ENCODE measurements around the gene RGPD4. TPM values are rescaled to one million over a fixed set of nuclear protein-coding genes. Genes with fewer than 3 reads are reported as not detected.
"Not testable (repeated sequence)": the region's sequence is repeated elsewhere in the genome, so short reads cannot be mapped to it uniquely, and the experiment has no call there.

Gene RGPD4
- not detected in 2 replicates for total RNA-seq (2014; rRNA removed; shearing (Covaris generic))

DNA sequence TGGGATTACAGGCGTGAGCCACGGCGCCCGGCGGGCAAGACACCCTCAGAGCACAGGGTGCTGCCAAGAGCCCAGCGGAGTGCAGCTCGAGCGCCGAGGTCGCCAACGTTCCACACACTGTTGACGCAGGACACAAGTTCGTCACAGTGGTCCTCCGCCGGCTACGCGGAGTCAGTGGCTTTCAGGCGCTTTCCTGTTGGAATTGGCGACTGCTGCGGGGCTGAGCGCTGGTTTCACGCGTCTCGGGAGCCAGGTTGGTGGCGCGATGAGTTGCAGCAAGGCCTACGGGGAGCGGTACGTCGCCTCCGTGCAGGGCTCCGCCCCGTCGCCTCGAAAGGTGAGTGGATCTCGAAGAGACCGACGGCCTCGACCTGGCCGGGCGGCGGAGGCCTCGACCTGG lies at the start of gene RGPD4:
Gene RGPD4, plus strand, starts transcription at position 144 of the 400 bp plus-strand sequence. Its CDS starts 122 bp downstream, at position 266.
- not testable (repeated sequence) for DNase-seq (ENCODE audit: low read depth)

DNA sequence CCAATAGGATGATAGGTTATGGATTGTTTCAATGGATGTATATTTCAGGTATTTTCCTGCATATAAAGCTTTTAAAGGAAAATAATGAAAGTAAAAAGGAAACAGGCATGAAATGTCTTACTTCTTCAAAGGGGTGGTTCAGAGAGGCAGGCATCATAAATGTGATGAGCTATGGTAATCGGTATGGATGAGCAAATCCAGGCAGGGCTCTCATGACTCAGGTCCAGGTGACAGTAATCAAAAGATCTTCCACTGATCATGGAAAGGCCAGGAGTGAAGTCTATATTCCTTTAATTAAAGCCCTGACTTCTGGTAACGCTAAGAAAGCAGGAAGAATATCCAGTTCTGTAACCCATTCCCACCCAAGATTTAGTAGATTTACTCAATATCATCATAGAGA lies 48.7 kb upstream of the RGPD4 start:
- DNase-seq (ENCODE audit: low read depth): no peak

DNA sequence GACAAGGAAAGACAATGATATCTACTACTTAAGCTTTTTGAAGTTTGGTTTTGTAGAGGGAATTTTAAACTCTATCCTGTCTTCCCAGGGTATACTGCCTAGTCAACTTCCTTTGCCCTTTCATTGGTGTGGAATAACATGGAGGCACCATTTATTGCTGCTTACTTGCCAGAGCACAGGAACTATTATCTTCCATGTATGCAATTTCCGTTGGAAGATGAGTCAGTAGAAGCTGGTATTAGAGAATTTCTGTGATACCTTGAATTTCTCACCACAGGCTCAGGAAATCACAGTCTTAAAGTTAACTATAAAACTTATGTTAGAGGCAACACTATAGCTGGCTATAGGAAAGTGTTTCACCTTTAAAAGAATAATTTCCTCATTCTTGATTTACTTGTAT lies 40.9 kb upstream of the RGPD4 start:
- DNase-seq (ENCODE audit: low read depth): no peak

DNA sequence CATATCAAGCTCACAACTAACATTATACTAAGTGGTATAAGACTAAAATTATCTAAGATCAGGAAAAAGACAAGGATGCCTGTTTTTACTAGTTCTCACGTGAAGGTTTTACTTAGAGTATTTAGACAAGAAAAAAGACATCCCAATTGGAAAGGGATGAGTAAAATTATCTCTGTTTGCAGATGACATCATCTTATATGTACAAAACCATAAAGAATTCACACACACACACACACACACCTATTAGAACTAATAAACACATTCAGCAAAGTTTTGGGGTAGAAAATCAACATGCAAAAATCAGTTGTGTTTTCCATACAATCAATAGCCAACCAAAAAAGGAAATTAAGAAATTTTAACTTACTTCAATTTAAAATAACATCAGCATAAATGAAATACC lies 35.9 kb upstream of the RGPD4 start:
- no peak for DNase-seq (ENCODE audit: low read depth)

GRCh38 chr2:107801498-107801897 lies 25.2 kb upstream of the RGPD4 start:
- no peak for DNase-seq (ENCODE audit: low read depth)

DNA sequence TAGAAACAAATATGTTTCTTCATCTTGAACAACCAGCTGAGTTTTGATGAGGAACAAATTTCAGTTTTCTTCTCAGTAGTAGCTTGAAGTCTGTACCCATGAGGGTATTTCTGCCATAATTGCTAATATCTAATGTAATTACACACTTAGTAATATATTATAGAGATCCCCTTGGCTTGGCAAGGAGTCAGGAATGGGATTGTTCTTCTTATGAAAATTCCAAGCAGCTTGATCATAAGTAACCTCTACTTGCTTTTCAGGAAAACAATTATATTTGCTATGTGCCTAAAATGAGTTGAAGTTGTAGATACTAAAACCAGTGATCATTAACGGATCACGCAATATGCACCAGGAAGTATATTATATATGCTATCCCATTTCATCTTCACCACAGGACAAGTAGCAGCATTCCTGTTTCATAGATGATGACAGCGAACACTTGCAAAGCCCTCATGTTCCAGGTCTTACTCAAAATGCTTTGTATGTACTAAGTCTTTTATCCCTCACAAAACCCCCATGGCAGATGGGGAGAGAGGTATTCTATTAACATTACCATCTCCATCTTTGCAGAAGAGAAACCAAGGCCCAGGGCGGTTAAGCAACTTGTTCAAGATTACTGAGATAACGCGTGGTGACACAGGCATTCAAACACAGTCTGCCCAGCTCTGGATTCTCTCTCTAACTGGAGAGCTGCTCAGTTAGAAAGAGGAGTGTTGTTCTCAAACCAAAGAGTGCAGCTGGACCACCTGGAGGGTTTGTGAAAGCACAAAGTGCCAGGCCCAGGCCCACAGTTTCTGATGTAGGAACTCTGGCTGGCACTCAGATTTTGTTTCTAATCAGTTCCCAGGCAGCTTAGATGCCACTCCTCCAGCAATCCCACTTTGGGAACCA lies 21.8 kb upstream of the RGPD4 start:
- no peak for DNase-seq (ENCODE audit: low read depth)

DNA sequence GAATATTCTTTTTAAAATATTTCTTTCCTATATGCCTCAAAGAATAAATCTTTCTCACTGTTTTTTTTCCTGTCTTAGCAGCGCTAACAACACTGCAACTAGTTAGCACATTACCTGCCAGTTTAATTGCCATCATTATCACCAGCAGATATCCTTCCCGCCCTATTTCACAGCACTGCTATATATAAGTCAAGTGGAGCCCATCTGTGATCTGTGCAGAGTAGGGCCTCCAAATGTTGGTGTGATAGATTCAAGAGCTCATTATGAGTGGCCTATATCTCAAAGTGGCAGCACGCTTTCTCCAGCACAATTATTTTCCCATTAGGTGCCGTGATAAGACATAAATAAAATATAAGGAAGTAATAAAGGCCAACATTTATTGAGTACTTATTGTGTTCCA lies 19.8 kb upstream of the RGPD4 start:
- DNase-seq (ENCODE audit: low read depth): no peak

DNA sequence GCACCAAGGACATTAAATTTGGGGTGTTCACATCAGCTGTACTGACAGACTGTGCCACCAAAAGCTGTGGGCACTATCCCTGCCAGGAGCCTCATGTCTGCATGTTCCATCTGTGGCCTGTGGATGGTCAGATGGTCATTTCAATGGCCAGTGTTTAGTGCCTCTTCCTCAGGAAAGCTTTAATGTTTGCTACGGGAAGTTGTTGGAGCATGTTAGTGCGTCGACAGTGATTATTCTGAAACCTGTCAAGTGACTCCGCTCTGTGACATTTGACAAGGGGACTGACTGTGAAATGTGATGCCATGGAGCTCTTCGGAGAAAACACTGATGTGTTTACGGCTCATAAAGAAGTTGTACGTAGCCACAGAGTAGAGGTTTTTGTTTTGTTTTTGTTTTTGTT lies 18.7 kb upstream of the RGPD4 start:
- DNase-seq (ENCODE audit: low read depth): no peak

- DNase-seq (ENCODE audit: low read depth): peak; percentile 25
Measured at GRCh38 chr2:107808959-107809358, 17.7 kb upstream of the RGPD4 start.

DNA sequence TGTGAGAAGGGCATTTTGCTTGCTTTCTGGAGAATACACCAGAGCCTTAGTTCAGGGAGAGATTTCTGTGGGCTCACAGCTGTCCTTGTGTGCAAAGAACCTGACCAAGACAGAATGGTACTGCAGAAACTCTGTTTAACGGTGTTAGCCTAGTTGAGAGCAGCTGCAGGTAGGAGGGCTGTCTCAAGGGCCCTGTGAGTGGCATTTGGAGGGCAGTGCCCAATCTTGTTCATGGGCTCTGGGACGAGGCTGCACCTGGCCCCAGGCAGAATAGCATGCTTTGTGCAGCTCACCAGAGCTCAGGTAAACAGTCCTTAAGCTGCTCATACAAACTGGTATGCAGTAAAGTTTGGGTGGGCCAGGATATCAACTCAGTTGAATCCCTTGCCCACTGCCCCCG lies 16.9 kb upstream of the RGPD4 start:
- DNase-seq (ENCODE audit: low read depth): no peak

GRCh38 chr2:107810734-107811133 lies 16.0 kb upstream of the RGPD4 start:
- DNase-seq (ENCODE audit: low read depth): no peak

DNA sequence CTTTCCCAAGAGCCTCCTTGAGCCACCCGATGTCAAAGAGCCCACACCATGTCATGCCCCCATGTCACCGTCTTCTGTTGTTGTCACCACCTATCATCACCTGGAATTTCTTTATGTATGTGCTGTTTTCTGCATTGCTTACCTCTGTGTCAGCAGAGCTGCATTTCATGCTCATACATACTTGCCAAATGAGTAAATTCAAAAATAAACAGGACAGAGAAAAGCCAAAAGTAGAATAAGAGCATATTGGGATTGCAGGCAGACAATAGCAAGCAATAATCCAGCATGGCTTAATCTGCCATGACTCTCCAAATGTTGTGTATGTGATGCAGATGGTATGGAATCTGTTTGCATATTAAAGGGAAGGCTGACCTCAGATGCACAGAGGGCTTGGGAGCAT lies 15.3 kb upstream of the RGPD4 start:
- no peak for DNase-seq (ENCODE audit: low read depth)

DNA sequence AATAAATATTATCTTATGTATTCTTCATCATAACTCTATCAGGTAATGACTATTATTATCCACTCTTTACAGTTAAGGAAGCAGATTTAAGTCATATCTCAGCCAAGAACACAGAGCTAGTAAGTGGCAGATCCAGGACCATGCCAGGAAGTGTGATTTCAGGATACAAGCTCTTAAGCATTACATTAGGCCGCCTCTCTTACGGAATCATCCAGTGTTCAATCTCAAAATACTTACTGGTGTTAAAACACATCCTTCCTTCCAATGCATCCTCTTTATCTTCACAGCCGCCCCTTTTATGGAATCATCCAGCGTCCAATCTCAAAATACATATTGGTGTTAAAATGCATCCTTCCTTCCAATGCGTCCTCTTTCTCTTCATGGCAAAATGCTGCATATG lies 14.7 kb upstream of the RGPD4 start:
- no peak for DNase-seq (ENCODE audit: low read depth)

DNA sequence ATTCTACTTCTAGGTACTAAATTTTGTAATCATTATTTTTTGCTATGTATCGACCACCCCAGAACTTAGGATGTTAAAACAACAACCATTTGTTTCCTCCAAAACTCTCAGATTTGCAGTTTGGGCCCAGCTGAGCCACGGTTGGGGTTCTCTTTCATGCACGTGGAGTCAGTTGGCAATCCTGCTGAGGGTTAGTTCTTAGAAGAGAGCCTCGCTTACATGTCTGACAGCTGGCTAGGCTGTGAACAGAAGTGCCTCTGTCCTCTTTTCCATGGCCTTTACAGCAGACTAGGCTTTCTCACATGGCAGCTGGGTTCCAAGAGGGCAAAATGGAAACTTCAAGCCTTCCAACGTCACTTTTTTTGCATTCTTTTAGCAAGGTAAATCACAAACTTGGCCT lies 9.3 kb upstream of the RGPD4 start:
- no peak for DNase-seq (ENCODE audit: low read depth)

GRCh38 chr2:107822302-107822701 lies 4.4 kb upstream of the RGPD4 start:
- DNase-seq (ENCODE audit: low read depth): no peak

- DNase-seq (ENCODE audit: low read depth): no peak
Measured at GRCh38 chr2:107824451-107825205, 2.1 kb upstream of the RGPD4 start.

DNA sequence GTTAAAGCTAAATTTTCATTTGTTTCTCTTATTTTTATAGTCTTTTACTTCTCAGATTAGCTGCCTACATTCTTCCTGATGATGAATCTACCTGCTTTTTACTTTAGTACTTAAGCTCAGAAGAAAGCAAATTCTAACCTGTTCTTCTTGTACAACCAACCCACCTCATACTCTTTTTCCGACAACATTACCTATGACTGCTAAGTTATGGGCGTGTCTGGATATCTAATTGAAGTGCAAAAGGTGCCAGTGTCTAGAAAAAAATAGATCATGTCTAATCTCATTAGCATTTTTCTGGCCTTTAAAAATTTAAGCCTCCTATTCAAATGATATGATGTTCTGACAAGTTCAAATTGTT lies 1.5 kb upstream of the RGPD4 start:
- DNase-seq (ENCODE audit: low read depth): no peak

DNA sequence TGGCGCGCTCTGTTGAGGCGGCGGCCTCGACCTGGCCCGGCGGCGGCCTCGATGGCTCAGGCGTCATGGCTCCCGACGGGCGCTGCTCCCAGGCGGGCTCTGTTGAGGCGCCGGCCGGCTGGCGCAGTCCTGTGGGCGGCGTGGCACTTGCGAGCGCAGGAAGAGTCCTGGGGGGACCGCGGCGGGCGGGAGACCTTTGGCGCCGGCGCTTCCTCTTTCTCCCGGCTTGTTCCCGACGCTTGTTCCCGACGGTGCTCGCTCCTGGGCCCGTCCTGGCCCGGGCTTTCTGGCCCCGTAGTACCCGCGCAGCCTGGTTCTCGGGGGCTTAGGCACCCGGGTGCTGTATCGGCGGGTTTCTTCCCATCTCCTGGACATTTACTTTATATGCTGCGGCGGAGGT lies 2.8 kb downstream of the RGPD4 start:
- DNase-seq (ENCODE audit: low read depth): not testable (repeated sequence)

- not testable (repeated sequence) for DNase-seq (ENCODE audit: low read depth)
Measured at GRCh38 chr2:107833152-107833551, 6.5 kb downstream of the RGPD4 start.

GRCh38 chr2:107833618-107834017 lies 6.9 kb downstream of the RGPD4 start:
- not testable (repeated sequence) for DNase-seq (ENCODE audit: low read depth)

DNA sequence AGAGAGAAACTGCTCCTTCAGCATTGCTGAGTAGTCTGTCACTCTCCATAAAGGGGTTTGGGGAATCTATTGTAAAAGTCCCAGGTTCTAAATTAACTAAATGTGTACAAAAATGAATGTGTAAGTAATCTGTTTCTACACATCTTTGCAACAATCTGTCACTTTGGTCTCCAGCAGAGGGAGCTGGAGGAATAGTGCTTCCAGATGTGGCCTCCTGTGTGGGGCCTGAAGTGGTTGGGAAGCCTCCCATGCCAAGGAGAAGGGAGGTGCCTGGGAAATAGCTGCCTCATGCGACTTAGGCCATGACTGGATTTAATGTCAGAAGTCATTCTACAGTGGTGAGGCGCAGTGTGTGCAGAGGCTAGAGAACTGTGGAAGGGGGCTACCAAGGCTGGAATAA lies 89.4 kb downstream of the RGPD4 start:
- DNase-seq (ENCODE audit: low read depth): not testable (repeated sequence)

DNA sequence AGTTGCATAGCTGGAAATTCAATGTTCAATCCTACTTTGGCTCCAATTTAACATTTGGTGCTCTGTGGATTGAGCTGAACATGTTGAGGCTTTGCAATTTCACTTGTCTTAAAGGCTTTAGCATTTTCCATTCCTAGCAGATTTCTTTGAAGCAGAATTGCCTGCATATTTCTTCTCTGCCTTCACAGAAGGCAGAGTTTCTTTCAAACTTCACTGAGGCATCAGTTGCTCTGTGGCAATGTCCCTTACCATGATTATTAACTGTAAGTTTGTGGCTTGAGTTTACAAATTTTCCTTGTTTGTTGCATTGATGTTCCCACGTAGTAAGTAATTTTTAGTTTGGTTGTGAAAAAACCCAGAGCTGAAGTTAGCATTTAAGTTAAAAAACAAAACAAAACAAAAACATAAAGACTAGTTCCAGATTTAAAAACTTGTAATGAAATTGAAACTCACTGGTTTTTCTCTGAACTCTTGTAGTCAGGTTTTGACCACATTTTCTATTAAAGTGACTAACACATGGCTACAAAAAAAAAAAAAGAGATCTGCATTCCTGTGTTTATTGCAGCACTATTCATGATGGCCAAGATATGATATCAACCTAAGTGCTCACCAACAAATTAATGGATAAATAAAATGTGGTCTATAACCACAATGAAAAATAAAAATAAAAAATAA lies 90.1 kb downstream of the RGPD4 start:
- not testable (repeated sequence) for DNase-seq (ENCODE audit: low read depth)
